Aorta (tissue), 5 donors: ENCODE results near the gene HSF2BP. TPM values are rescaled to one million over a fixed set of nuclear protein-coding genes. Genes with fewer than 3 reads are reported as not detected.
"Not testable (repeated sequence)": the region's sequence is repeated elsewhere in the genome, so short reads cannot be mapped to it uniquely, and the experiment has no call there.

Source experiments
- ATAC-seq: fragments of 200-7000 bp; cut with Tn5 transposase; one replicate; pipeline ENCODE4 v1.9.1; 2022; ENCODE audit warnings: moderate library complexity; ENCODE audit not compliant: low FRiP score
- DNase-seq, 2 donors: peaks; one replicate each; pipeline ENCODE4 v3.0.0-alpha.2; 2020
- H3K27ac ChIP-seq, 2 donors: one replicate each; pipeline ENCODE4 v1.5.1; 2013; ENCODE audit warnings: low read length in 2 of 2, mild to moderate bottlenecking in 2 of 2, moderate library complexity in 2 of 2, control low read depth in 1 of 2, inconsistent platforms in 1 of 2, low read depth in 1 of 2
- H3K27me3 ChIP-seq, 2 donors: one replicate each; pipeline ENCODE4 v1.6.1; 2013; ENCODE audit warnings: control low read depth in 1 of 2, low read length in 1 of 2, mild to moderate bottlenecking in 1 of 2, moderate library complexity in 1 of 2; ENCODE audit not compliant: insufficient read depth in 2 of 2, control insufficient read depth in 1 of 2
- H3K36me3 ChIP-seq, 2 donors: one replicate each; pipeline ENCODE4 v1.6.1; 2013; ENCODE audit warnings: control low read depth in 1 of 2, low read length in 1 of 2, mild to moderate bottlenecking in 1 of 2; ENCODE audit not compliant: insufficient read depth in 2 of 2, control insufficient read depth in 1 of 2
- H3K4me1 ChIP-seq, 2 donors: one replicate each; pipeline ENCODE4 v1.6.1; 2013; ENCODE audit warnings: low read length in 2 of 2, control low read depth in 1 of 2, mild to moderate bottlenecking in 1 of 2, moderate library complexity in 1 of 2; ENCODE audit not compliant: insufficient read depth in 2 of 2, control insufficient read depth in 1 of 2
- H3K4me3 ChIP-seq, 2 donors: one replicate each; pipeline ENCODE4 v1.5.1; 2013; ENCODE audit warnings: low read length in 2 of 2, control low read depth in 1 of 2, mild to moderate bottlenecking in 1 of 2
- H3K9me3 ChIP-seq: one replicate; pipeline ENCODE4 v1.6.1; 2013; ENCODE audit warnings: mild to moderate bottlenecking, low read length; ENCODE audit not compliant: control insufficient read depth
- WGBS, 2 donors: extraction: QIAGEN DNeasy Blood & Tissue Kit; methylation state at CpG; one replicate each; pipeline ENCODE4 v1.1.7; 2013; 5-methylcytosine and 5-hydroxymethylcytosine counted together
- intact Hi-C, 2 donors: fragments of 100-400 bp; cut with DNase I; formaldehyde crosslinking; loops; one replicate each; pipeline versions ENCODE4 v1.14.2 to v1.15.0; 2022
- polyA plus RNA-seq, 2 donors: library from polyadenylated mRNA; stranded (reverse); fragments of 200-250 nt; gene quantifications; one replicate each; pipeline ENCODE4 v1.2.3, GENCODE V29; 2013
- total RNA-seq, 2 donors: library from RNA; stranded (reverse); fragmentation: NEBNext Ultra II Directional; extraction: Animal tissue kit (Norgen Biotek cat#: 25700); gene quantifications; one replicate each; pipeline ENCODE4 v1.2.1, GENCODE V29; 2021
- donor health status: healthy with polysubstance abuse.
- donor health status: Bipolar disorder and iron deficiency.
- donor health status: DM: no; HTN: no; CAD: no.
- donor health status: DM: no; HTN: no; CAD: no.
- donor health status: DM: yes; HTN: yes; CAD: no.

Gene HSF2BP
- total and polyA plus RNA-seq, 4 donors: 0.51 TPM; not detected in 3

DNA sequence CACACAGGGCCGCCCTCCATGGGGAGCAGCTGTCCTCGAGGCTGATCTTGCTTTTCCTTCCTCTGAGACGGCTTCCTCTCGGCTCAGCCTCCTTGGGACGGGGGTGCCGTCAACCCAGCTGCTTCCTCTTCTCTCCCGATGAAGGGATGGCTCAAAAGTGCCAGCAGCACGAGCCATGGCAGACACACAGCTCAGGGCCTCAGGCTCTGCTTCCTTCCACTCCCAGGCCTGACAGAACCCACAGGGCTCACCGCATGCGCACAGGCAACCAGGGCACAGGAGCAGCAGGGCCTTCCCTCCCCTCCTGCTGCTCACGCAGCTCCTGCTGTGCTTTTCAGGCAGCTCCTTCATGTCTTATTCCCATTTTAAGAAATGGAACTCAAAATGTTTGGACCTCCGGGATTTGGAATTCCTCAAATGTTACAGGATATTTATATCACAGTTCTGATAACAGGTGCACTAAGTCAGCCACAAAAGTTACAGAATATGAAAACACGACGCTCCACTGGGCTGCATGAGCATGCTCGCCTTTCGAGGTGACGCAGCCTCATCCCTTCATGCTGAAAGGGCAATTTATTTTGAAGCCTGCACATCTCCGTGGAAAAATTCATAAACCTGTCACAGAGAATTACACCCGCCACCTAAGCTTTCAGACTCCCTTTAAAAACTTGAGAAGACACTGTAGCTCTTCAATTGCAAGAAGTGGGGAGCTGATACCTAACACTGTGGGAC is 84.4 kb downstream of the HSF2BP start:
- no peaks in the 10 kb centered on the region for H3K4me1 ChIP-seq
- intact Hi-C loops: no loop called here
- H3K27me3 ChIP-seq: no peaks in the 10 kb centered on the region
- peak; percentile 80 to 86 for DNase-seq
- H3K9me3 ChIP-seq: no peaks in the 10 kb centered on the region
- ATAC-seq: peak; percentile 36
- no peak overlapping the region for H3K4me3 ChIP-seq
- H3K27ac ChIP-seq: peak overlapping the region in 1 of 2 donors; percentile 34
- no peaks in the 10 kb centered on the region for H3K36me3 ChIP-seq
- 51 to 53% methylated on average over 19 of the region's 19 CpGs for WGBS, 2 donors

DNA sequence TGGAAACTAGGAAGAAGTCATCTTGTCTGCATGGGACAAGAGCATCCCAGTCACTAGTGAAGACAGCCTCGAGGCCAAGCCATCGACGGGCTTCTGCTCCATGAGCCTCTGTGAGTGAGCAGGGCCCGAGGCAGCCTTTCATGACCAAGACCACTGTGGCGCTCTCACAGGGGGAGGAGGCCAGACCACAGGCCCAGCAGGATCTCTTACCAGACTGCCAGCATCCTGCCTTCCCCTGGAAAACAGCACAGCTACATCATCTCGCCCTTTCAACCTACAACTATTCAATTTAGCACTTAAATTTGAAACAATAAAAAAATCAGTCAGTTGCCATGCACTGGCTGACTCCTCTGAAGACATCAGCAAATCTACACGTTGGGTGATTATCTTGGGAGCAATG is 85.4 kb downstream of the HSF2BP start:
- intact Hi-C loops: no loop called here
- Histone ChIP-seq H3K4me1 (no peaks in the 10 kb centered on the region), H3K27ac (no peak overlapping the region), H3K27me3 (no peaks in the 10 kb centered on the region), H3K36me3 (no peaks in the 10 kb centered on the region), H3K4me3 (no peak overlapping the region), H3K9me3 (no peaks in the 10 kb centered on the region)
- WGBS, 2 donors: 97 to 99% methylated on average over 7 of the region's 7 CpGs
- ATAC-seq (no peak), DNase-seq (no peak)

- 89 to 92% methylated on average over 5 of the region's 5 CpGs for WGBS, 2 donors
- ATAC-seq: no peak
- H3K9me3 ChIP-seq: no peaks in the 10 kb centered on the region
- DNase-seq: no peak
- H3K4me1 ChIP-seq: no peaks in the 10 kb centered on the region
- H3K27me3 ChIP-seq: no peaks in the 10 kb centered on the region
- intact Hi-C loops: no loop called here
- no peaks in the 10 kb centered on the region for H3K36me3 ChIP-seq
- H3K27ac ChIP-seq: no peak overlapping the region
- H3K4me3 ChIP-seq: no peak overlapping the region
Measured at GRCh38 chr21:43572446-43572845, 86.8 kb downstream of the HSF2BP start.

GRCh38 chr21:43571976-43572375 is 87.3 kb downstream of the HSF2BP start:
- H3K9me3 ChIP-seq: no peaks in the 10 kb centered on the region
- WGBS, 2 donors: 92 to 93% methylated on average over 6 of the region's 6 CpGs
- no peaks in the 10 kb centered on the region for H3K27me3 ChIP-seq
- no peaks in the 10 kb centered on the region for H3K4me1 ChIP-seq
- H3K36me3 ChIP-seq: no peaks in the 10 kb centered on the region
- no peak overlapping the region for H3K4me3 ChIP-seq
- intact Hi-C loops: no loop called here
- ATAC-seq (no peak), DNase-seq (peak in 1 of 2 donors; percentile 73)
- no peak overlapping the region for H3K27ac ChIP-seq

DNA sequence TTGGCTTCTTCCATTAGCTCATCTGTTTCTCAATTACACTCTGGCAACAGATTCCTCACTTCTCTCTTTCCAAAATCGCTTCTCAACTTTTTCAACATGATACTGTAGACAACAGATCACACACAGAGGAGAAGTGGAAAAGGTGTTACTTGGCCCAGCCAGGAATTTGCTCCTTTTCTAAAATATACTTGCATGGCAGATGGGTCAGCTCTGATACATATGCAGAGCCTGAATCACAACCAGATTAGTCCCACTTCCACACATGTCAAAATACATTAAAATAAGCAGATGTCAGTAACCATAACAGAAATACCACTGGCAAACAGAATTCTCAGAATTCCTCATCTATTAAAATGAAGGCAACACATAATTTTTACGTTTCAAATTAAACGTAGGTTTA is 89.1 kb downstream of the HSF2BP start:
- intact Hi-C loops, H3K4me1 ChIP-seq, H3K36me3 ChIP-seq, H3K4me3 ChIP-seq, H3K27ac ChIP-seq, H3K9me3 ChIP-seq, H3K27me3 ChIP-seq, DNase-seq, ATAC-seq: not testable (repeated sequence)
- WGBS, 2 donors: no CpG with 5 or more reads among the region's 3 CpGs

DNA sequence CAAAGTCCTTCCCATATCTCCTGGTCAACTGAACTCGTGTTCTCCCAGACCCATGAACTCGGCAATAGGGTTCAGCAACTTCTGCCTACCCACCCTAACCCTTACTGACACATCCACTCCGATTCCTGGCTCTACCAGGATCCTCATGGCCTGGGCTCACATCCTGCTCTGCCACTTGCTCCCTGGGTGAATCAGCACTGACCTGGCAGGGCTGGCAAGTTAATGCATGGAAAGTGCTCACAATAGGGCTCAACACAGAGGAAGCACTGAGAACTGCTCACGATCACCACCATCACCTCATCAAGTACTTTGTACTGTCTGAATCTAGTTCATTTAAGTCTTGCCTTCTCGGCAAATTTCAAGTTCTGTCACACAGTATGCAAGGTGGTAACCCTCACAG is 96.8 kb downstream of the HSF2BP start:
- H3K4me1 ChIP-seq, intact Hi-C loops, H3K4me3 ChIP-seq, H3K27me3 ChIP-seq, H3K9me3 ChIP-seq, H3K27ac ChIP-seq, DNase-seq, H3K36me3 ChIP-seq, ATAC-seq: not testable (repeated sequence)
- WGBS, 2 donors: no CpG with 5 or more reads among the region's 5 CpGs

GRCh38 chr21:43540561-43540960 is 118.7 kb downstream of the HSF2BP start:
- H3K9me3 ChIP-seq: not testable (repeated sequence)

GRCh38 chr21:43522495-43523131 is 136.7 kb downstream of the HSF2BP start:
- H3K27ac ChIP-seq, DNase-seq, H3K36me3 ChIP-seq, ATAC-seq, H3K4me1 ChIP-seq, H3K4me3 ChIP-seq, intact Hi-C loops, H3K9me3 ChIP-seq, H3K27me3 ChIP-seq: not testable (repeated sequence)
- WGBS, 2 donors: no CpG with 5 or more reads among the region's 8 CpGs

More at GRCh38 chr21:43540561-43540960, 118.7 kb downstream of the HSF2BP start:
- H3K4me1 ChIP-seq, ATAC-seq, intact Hi-C loops, H3K27ac ChIP-seq, H3K27me3 ChIP-seq, DNase-seq, H3K36me3 ChIP-seq, H3K4me3 ChIP-seq: not testable (repeated sequence)
- no CpG with 5 or more reads among the region's 2 CpGs for WGBS, 2 donors

- H3K36me3 ChIP-seq, H3K27me3 ChIP-seq, H3K4me1 ChIP-seq, DNase-seq, intact Hi-C loops, H3K4me3 ChIP-seq, ATAC-seq, H3K27ac ChIP-seq, H3K9me3 ChIP-seq: not testable (repeated sequence)
- whole genome bisulfite sequencing, 2 donors: no CpG with 5 or more reads among the region's 6 CpGs
Measured at GRCh38 chr21:43517701-43518100, 141.6 kb downstream of the HSF2BP start.
